Adrenal gland (tissue), 5 donors: Measurements from ENCODE around the gene PCDHB10.

ENCODE experiments used
- POLR2A ChIP-seq, 2 donors: fragments of 450-650 bp; IDR thresholded peaks; one replicate each; pipeline ENCODE4 v1.6.1; 2017; ENCODE audit warnings: antibody characterized with exemption in 2 of 2, mild to moderate bottlenecking in 2 of 2, moderate library complexity in 1 of 2
- TF ChIP-seq, protein P1 (sequence below), 6 experiments: fragments of 450-650 bp in 4 of 6; fragments of 200-600 bp in 2 of 6; sonication (generic) in 1 of 6; IDR thresholded peaks; 1 replicate in 5 of 6; 2 replicates in 1 of 6; pipeline versions ENCODE4 v1.5.1 to v1.8.0; 2016 to 2021; ENCODE audit warnings: antibody characterized with exemption in 6 of 6, mild to moderate bottlenecking in 2 of 6, moderate library complexity in 1 of 6
- donor health status: DM: no; HTN: no; CAD: no.

DNA sequence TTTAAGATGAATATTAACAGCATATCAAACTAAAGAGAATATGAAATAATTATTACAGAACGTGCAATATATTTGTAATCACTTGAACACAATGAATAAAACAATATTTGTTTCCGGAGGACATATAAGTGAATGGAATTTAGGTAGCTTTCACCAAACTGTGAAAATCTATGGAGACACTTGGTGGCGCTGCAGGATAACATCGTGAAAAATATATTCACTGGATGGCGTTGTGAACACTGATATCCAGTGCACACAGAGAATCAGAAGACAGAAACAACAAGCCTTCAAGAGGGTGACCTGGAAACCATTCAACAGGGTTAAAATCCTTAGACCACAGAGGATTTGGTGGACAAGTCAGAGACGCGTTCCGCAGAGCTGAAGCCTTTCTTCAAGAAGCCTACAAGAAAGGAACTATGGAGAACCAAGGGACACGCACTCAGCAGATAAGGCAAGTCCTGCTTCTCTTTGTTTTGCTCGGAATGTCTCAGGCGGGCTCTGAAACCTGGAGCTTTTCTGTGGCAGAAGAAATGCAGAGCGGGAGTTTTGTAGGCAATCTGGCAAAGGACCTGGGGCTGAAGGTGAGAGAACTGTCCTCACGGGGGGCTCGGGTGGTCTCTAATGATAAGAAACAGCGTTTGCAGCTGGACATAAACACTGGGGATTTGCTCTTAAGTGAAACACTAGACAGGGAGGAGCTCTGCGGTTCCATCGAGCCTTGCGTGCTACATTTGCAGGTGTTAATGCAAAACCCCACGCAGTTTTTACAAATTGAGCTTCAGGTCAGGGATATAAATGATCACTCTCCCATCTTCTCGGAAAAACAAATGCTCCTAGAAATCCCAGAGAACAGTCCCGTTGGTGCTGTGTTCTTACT lies 7.4 kb downstream of the PCDHB10 start, which contains the start of gene PCDHB11:
- TF ChIP-seq POLR2A (IDR thresholded peaks at IDR 0.05), result no peak
- TF ChIP-seq, protein P1, sequence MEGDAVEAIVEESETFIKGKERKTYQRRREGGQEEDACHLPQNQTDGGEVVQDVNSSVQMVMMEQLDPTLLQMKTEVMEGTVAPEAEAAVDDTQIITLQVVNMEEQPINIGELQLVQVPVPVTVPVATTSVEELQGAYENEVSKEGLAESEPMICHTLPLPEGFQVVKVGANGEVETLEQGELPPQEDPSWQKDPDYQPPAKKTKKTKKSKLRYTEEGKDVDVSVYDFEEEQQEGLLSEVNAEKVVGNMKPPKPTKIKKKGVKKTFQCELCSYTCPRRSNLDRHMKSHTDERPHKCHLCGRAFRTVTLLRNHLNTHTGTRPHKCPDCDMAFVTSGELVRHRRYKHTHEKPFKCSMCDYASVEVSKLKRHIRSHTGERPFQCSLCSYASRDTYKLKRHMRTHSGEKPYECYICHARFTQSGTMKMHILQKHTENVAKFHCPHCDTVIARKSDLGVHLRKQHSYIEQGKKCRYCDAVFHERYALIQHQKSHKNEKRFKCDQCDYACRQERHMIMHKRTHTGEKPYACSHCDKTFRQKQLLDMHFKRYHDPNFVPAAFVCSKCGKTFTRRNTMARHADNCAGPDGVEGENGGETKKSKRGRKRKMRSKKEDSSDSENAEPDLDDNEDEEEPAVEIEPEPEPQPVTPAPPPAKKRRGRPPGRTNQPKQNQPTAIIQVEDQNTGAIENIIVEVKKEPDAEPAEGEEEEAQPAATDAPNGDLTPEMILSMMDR (IDR thresholded peaks at IDR 0.05), result peak in 1 of 6 experiments; percentile 13
